GM12874 (cell line): ENCODE results near the gene MORN3.

Source experiments
- TF ChIP-seq, protein P1 (sequence below): IDR thresholded peaks from 2 replicates; pipeline ENCODE4 v1.5.1; 2011; ENCODE audit warnings: low read depth, mild to moderate bottlenecking, control low read depth, low read length, moderate library complexity; ENCODE audit not compliant: insufficient read depth

MORN3 gene

GRCh38 chr12:121610239-121611149, 59.0 kb downstream of the MORN3 start:
- TF ChIP-seq, protein P1, sequence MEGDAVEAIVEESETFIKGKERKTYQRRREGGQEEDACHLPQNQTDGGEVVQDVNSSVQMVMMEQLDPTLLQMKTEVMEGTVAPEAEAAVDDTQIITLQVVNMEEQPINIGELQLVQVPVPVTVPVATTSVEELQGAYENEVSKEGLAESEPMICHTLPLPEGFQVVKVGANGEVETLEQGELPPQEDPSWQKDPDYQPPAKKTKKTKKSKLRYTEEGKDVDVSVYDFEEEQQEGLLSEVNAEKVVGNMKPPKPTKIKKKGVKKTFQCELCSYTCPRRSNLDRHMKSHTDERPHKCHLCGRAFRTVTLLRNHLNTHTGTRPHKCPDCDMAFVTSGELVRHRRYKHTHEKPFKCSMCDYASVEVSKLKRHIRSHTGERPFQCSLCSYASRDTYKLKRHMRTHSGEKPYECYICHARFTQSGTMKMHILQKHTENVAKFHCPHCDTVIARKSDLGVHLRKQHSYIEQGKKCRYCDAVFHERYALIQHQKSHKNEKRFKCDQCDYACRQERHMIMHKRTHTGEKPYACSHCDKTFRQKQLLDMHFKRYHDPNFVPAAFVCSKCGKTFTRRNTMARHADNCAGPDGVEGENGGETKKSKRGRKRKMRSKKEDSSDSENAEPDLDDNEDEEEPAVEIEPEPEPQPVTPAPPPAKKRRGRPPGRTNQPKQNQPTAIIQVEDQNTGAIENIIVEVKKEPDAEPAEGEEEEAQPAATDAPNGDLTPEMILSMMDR = no peak

- TF ChIP-seq, protein P1 = no peak
Observed at GRCh38 chr12:121608301-121608700, 61.2 kb downstream of the MORN3 start.

DNA sequence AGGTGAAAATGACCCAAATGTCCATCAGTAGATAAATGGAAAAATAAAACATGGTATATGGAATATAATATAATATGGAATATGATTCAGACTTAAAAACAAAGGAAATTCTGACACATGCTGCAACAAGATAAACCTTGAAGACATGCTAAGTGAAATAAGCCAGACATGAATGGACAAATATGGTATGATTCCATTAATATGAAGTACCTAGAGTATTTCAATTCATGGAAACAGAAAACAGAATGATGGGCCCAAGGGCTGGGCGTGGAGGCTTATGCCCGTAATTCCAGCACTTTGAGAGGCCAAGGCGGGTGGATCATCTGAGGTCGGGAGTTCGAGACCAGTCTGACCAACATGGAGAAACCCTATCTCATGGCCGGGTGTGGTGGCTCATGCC, 65.9 kb downstream of the MORN3 start:
- TF ChIP-seq, protein P1 = no peak

GRCh38 chr12:121602766-121603165, 66.7 kb downstream of the MORN3 start:
- TF ChIP-seq, protein P1 = no peak

GRCh38 chr12:121600702-121601336, 68.6 kb downstream of the MORN3 start:
- TF ChIP-seq, protein P1 = no peak
